Mesendoderm (in vitro differentiated cells): ENCODE results near the gene STX12.

Experiments
- DNase-seq: peaks from one replicate; pipeline ENCODE4 v3.0.0; 2013
- H2AK5ac ChIP-seq: 2 replicates; pipeline ENCODE4 v1.6.1; 2013; ENCODE audit warnings: low read length, inconsistent platforms
- H2BK120ac ChIP-seq: 2 replicates; pipeline ENCODE4 v1.6.1; 2013; ENCODE audit warnings: low read depth, mild to moderate bottlenecking, low read length, moderate library complexity, mixed read lengths
- H2BK15ac ChIP-seq: replicated peaks from 2 replicates; pipeline ENCODE4 v1.6.1; 2013; ENCODE audit warnings: low read depth, mild to moderate bottlenecking, moderate library complexity
- H2BK5ac ChIP-seq: 2 replicates; pipeline ENCODE4 v1.6.1; 2013; ENCODE audit warnings: low read length, inconsistent platforms
- H3K18ac ChIP-seq: 2 replicates; pipeline ENCODE4 v1.6.1; 2013; ENCODE audit warnings: mild to moderate bottlenecking, low read length, mixed read lengths
- H3K23ac ChIP-seq: one replicate; pipeline ENCODE4 v1.6.1; 2013; ENCODE audit warnings: low read length
- H3K27ac ChIP-seq: 2 replicates; pipeline ENCODE4 v1.5.1; 2013; ENCODE audit warnings: low read depth, mild to moderate bottlenecking, inconsistent platforms, low read length, moderate library complexity
- H3K27me3 ChIP-seq: 2 replicates; pipeline ENCODE4 v1.6.1; 2013; ENCODE audit warnings: low read length, control low read depth, mild to moderate bottlenecking, inconsistent platforms; ENCODE audit not compliant: insufficient read depth, poor library complexity
- H3K36me3 ChIP-seq: 2 replicates; pipeline ENCODE4 v1.6.1; 2013; ENCODE audit warnings: low read length, inconsistent platforms; ENCODE audit not compliant: control insufficient read depth, insufficient read depth
- H3K4ac ChIP-seq: one replicate; pipeline ENCODE4 v1.6.1; 2013; ENCODE audit warnings: low read depth, mild to moderate bottlenecking, low read length, moderate library complexity
- H3K4me1 ChIP-seq: 2 replicates; pipeline ENCODE4 v1.6.1; 2013; ENCODE audit warnings: low read depth, low read length, inconsistent platforms; ENCODE audit not compliant: control insufficient read depth
- H3K4me2 ChIP-seq: 2 replicates; pipeline ENCODE4 v1.6.1; 2013; ENCODE audit warnings: low read length
- H3K4me3 ChIP-seq: 2 replicates; pipeline ENCODE4 v1.5.1; 2013; ENCODE audit warnings: mild to moderate bottlenecking, low read length
- H3K56ac ChIP-seq: one replicate; pipeline ENCODE4 v1.6.1; 2013; ENCODE audit warnings: low read length
- H3K79me1 ChIP-seq: 2 replicates; pipeline ENCODE4 v1.6.1; 2013; ENCODE audit warnings: low read length, inconsistent platforms
- H3K79me2 ChIP-seq: 2 replicates; pipeline ENCODE4 v1.6.1; 2013; ENCODE audit warnings: mild to moderate bottlenecking, low read length; ENCODE audit not compliant: control insufficient read depth, insufficient read depth
- H3K9ac ChIP-seq: 2 replicates; pipeline ENCODE4 v1.6.1; 2013; ENCODE audit warnings: low read length, inconsistent platforms
- H4K5ac ChIP-seq: one replicate; pipeline ENCODE4 v1.6.1; 2013; ENCODE audit warnings: low read length
- H4K8ac ChIP-seq: one replicate; pipeline ENCODE4 v1.6.1; 2013; ENCODE audit warnings: low read depth, mild to moderate bottlenecking, control low read depth, low read length, moderate library complexity
- WGBS: extraction: QIAGEN DNeasy Blood & Tissue Kit; methylation state at CpG from one replicate; pipeline ENCODE4 v1.1.7; 2013; ENCODE audit warnings: low lambda C conversion rate, missing lambda C conversion rate; ENCODE audit not compliant: insufficient coverage; ENCODE audit errors: extremely low coverage; 5-methylcytosine and 5-hydroxymethylcytosine counted together

STX12 gene

GRCh38 chr1:27736252-27736651, 36.8 kb upstream of the STX12 start:
- H3K56ac ChIP-seq, result no peak overlapping the region
- H2BK15ac ChIP-seq, result no peak overlapping the region
- H3K79me2 ChIP-seq, result no peaks in the 10 kb centered on the region
- no peak overlapping the region for H3K4me3 ChIP-seq
- H3K79me1 ChIP-seq, result no peaks in the 10 kb centered on the region
- no peak overlapping the region for H3K18ac ChIP-seq
- no peak for DNase-seq
- H3K36me3 ChIP-seq, result no peaks in the 10 kb centered on the region
- H4K5ac ChIP-seq, result no peak overlapping the region
- no peak overlapping the region for H4K8ac ChIP-seq
- WGBS, result no CpG with 5 or more reads among the region's 3 CpGs
- no peak overlapping the region for H3K27ac ChIP-seq
- H3K23ac ChIP-seq, result no peak overlapping the region
- H2BK5ac ChIP-seq, result no peak overlapping the region
- H3K27me3 ChIP-seq, result no peaks in the 10 kb centered on the region
- no peak overlapping the region for H3K9ac ChIP-seq
- H3K4me2 ChIP-seq, result no peak overlapping the region
- no peak overlapping the region for H2AK5ac ChIP-seq
- no peak overlapping the region for H3K4ac ChIP-seq
- H2BK120ac ChIP-seq, result no peak overlapping the region
- no peaks in the 10 kb centered on the region for H3K4me1 ChIP-seq

GRCh38 chr1:27741121-27741520, 31.9 kb upstream of the STX12 start:
- H3K23ac ChIP-seq, result no peak overlapping the region
- WGBS, result no CpG with 5 or more reads among the region's 6 CpGs
- DNase-seq, result no peak

GRCh38 chr1:27744556-27744955, 28.5 kb upstream of the STX12 start:
- peak; percentile 13 for DNase-seq
- no peak overlapping the region for H3K4me3 ChIP-seq
- no peak overlapping the region for H4K8ac ChIP-seq
- WGBS, result no CpG with 5 or more reads among the region's 5 CpGs
- no peak overlapping the region for H3K4me2 ChIP-seq
- H3K18ac ChIP-seq, result no peak overlapping the region
- peaks cover 1% of the 10 kb centered on the region for H3K36me3 ChIP-seq
- no peak overlapping the region for H2BK120ac ChIP-seq
- no peak overlapping the region for H3K56ac ChIP-seq
- no peak overlapping the region for H3K9ac ChIP-seq
- H2BK15ac ChIP-seq, result no peak overlapping the region
- H3K27me3 ChIP-seq, result no peaks in the 10 kb centered on the region
- no peak overlapping the region for H3K4ac ChIP-seq
- no peak overlapping the region for H2AK5ac ChIP-seq
- no peaks in the 10 kb centered on the region for H3K4me1 ChIP-seq
- H3K79me2 ChIP-seq, result no peaks in the 10 kb centered on the region
- no peak overlapping the region for H3K27ac ChIP-seq
- H2BK5ac ChIP-seq, result no peak overlapping the region
- H3K23ac ChIP-seq, result no peak overlapping the region
- no peak overlapping the region for H4K5ac ChIP-seq
- no peaks in the 10 kb centered on the region for H3K79me1 ChIP-seq

More at GRCh38 chr1:27741121-27741520, 31.9 kb upstream of the STX12 start:
- no peaks in the 10 kb centered on the region for H3K27me3 ChIP-seq
- H3K4me3 ChIP-seq, result no peak overlapping the region
- no peak overlapping the region for H3K18ac ChIP-seq
- H3K27ac ChIP-seq, result no peak overlapping the region
- H4K5ac ChIP-seq, result no peak overlapping the region
- H2BK120ac ChIP-seq, result no peak overlapping the region
- peaks cover 1% of the 10 kb centered on the region for H3K36me3 ChIP-seq
- H3K79me2 ChIP-seq, result no peaks in the 10 kb centered on the region
- no peak overlapping the region for H4K8ac ChIP-seq
- no peak overlapping the region for H3K4ac ChIP-seq
- no peaks in the 10 kb centered on the region for H3K79me1 ChIP-seq
- no peak overlapping the region for H2BK15ac ChIP-seq
- no peak overlapping the region for H2BK5ac ChIP-seq
- no peak overlapping the region for H2AK5ac ChIP-seq
- no peak overlapping the region for H3K4me2 ChIP-seq
- H3K9ac ChIP-seq, result no peak overlapping the region
- no peaks in the 10 kb centered on the region for H3K4me1 ChIP-seq
- H3K56ac ChIP-seq, result no peak overlapping the region

- no peak overlapping the region for H3K18ac ChIP-seq
- H3K4me1 ChIP-seq, result no peaks in the 10 kb centered on the region
- no CpG with 5 or more reads among the region's 4 CpGs for WGBS
- no peak overlapping the region for H2BK15ac ChIP-seq
- H2BK5ac ChIP-seq, result no peak overlapping the region
- no peak overlapping the region for H3K4me2 ChIP-seq
- no peak overlapping the region for H4K5ac ChIP-seq
- H2BK120ac ChIP-seq, result peak overlapping the region; percentile 14
- H3K79me2 ChIP-seq, result no peaks in the 10 kb centered on the region
- H3K23ac ChIP-seq, result no peak overlapping the region
- no peak overlapping the region for H3K27ac ChIP-seq
- H3K56ac ChIP-seq, result no peak overlapping the region
- H3K4ac ChIP-seq, result no peak overlapping the region
- H4K8ac ChIP-seq, result no peak overlapping the region
- no peaks in the 10 kb centered on the region for H3K79me1 ChIP-seq
- DNase-seq, result no peak
- no peak overlapping the region for H2AK5ac ChIP-seq
- no peak overlapping the region for H3K4me3 ChIP-seq
- no peak overlapping the region for H3K9ac ChIP-seq
- H3K27me3 ChIP-seq, result no peaks in the 10 kb centered on the region
- peaks cover 1% of the 10 kb centered on the region for H3K36me3 ChIP-seq
Observed at GRCh38 chr1:27745466-27745865, 27.6 kb upstream of the STX12 start.

- Histone ChIP-seq H2BK15ac (no peak overlapping the region), H3K4me1 (no peaks in the 10 kb centered on the region), H3K4me3 (no peak overlapping the region), H3K79me2 (no peaks in the 10 kb centered on the region), H2AK5ac (no peak overlapping the region), H2BK5ac (no peak overlapping the region), H2BK120ac (no peak overlapping the region), H3K9ac (no peak overlapping the region), H4K8ac (no peak overlapping the region), H3K79me1 (no peaks in the 10 kb centered on the region), H4K5ac (no peak overlapping the region), H3K56ac (no peak overlapping the region), H3K27me3 (no peaks in the 10 kb centered on the region), H3K36me3 (no peaks in the 10 kb centered on the region), H3K27ac (no peak overlapping the region), H3K4ac (no peak overlapping the region), H3K18ac (no peak overlapping the region), H3K4me2 (no peak overlapping the region), H3K23ac (no peak overlapping the region)
- no CpG with 5 or more reads among the region's 3 CpGs for WGBS
- DNase-seq, result no peak
Observed at GRCh38 chr1:27752360-27752759, 20.7 kb upstream of the STX12 start.

- H3K27ac ChIP-seq, result no peak overlapping the region
- no peak overlapping the region for H2AK5ac ChIP-seq
- no peak for DNase-seq
- H3K18ac ChIP-seq, result no peak overlapping the region
- no peak overlapping the region for H3K4ac ChIP-seq
- no peak overlapping the region for H2BK120ac ChIP-seq
- no peak overlapping the region for H3K23ac ChIP-seq
- no CpG with 5 or more reads among the region's 1 CpG for WGBS
- no peak overlapping the region for H3K56ac ChIP-seq
- no peak overlapping the region for H4K5ac ChIP-seq
- no peak overlapping the region for H3K4me2 ChIP-seq
- no peak overlapping the region for H2BK15ac ChIP-seq
- H3K9ac ChIP-seq, result no peak overlapping the region
- H3K4me1 ChIP-seq, result no peaks in the 10 kb centered on the region
- no peaks in the 10 kb centered on the region for H3K27me3 ChIP-seq
- no peaks in the 10 kb centered on the region for H3K36me3 ChIP-seq
- H2BK5ac ChIP-seq, result no peak overlapping the region
- no peak overlapping the region for H4K8ac ChIP-seq
- H3K79me2 ChIP-seq, result no peaks in the 10 kb centered on the region
- H3K79me1 ChIP-seq, result no peaks in the 10 kb centered on the region
- no peak overlapping the region for H3K4me3 ChIP-seq
Observed at GRCh38 chr1:27755286-27755685, 17.7 kb upstream of the STX12 start.
